NCI-H748 treated with DMSO at 0.1 percent for 48 hours (cell line): Measurements from ENCODE around the gene ARVCF.

Source experiments
- DNase-seq: peaks from one replicate; lab custom pipeline; 2025; lab: John Stamatoyannopoulos, UW

The ARVCF gene

GRCh38 chr22:19986410-19987341, 29.9 kb downstream of the ARVCF start:
- peak; percentile 14 for DNase-seq

- no peak for DNase-seq
These were observed 30.6 kb downstream of the ARVCF start for GRCh38 chr22:19986011-19986409.

GRCh38 chr22:19984851-19985811, 31.5 kb downstream of the ARVCF start:
- DNase-seq: no peak

- DNase-seq: no peak
These were observed 32.3 kb downstream of the ARVCF start for GRCh38 chr22:19984201-19984753.

- DNase-seq: no peak
These were observed 32.9 kb downstream of the ARVCF start for GRCh38 chr22:19983741-19984140.

- DNase-seq: no peak
These were observed 33.5 kb downstream of the ARVCF start for GRCh38 chr22:19982991-19983578.

- DNase-seq: no peak
These were observed 34.4 kb downstream of the ARVCF start for GRCh38 chr22:19981961-19982920.

- no peak for DNase-seq
These were observed 35.3 kb downstream of the ARVCF start for GRCh38 chr22:19981171-19981960.

- DNase-seq: no peak
These were observed 35.9 kb downstream of the ARVCF start for GRCh38 chr22:19980766-19981165.

GRCh38 chr22:19979712-19980493, 36.7 kb downstream of the ARVCF start:
- DNase-seq: no peak

- DNase-seq: no peak
These were observed 37.9 kb downstream of the ARVCF start for GRCh38 chr22:19978748-19979147.

- DNase-seq: no peak
These were observed 39.1 kb downstream of the ARVCF start for GRCh38 chr22:19977296-19978243.

GRCh38 chr22:19976671-19977070, 40.0 kb downstream of the ARVCF start:
- no peak for DNase-seq

GRCh38 chr22:19975707-19976035, 41.0 kb downstream of the ARVCF start:
- DNase-seq: no peak

- peak; percentile 63 for DNase-seq
These were observed 41.5 kb downstream of the ARVCF start for GRCh38 chr22:19974935-19975706.

- DNase-seq: peak; percentile 90
These were observed 42.3 kb downstream of the ARVCF start for GRCh38 chr22:19974268-19974861.
